GM19025 (cell line): Measurements from ENCODE around the gene SCN7A.

Source experiments
- ATAC-seq: cut with Tn5 transposase; IDR thresholded peaks from one replicate; pipeline ENCODE4 v1.9.1; 2021; ENCODE audit warnings: mild to moderate bottlenecking, low read depth, moderate library complexity; ENCODE audit not compliant: unreplicated experiment

SCN7A gene

GRCh38 chr2:166406374-166406773 is 87.7 kb downstream of the SCN7A start:
- no peak for ATAC-seq

DNA sequence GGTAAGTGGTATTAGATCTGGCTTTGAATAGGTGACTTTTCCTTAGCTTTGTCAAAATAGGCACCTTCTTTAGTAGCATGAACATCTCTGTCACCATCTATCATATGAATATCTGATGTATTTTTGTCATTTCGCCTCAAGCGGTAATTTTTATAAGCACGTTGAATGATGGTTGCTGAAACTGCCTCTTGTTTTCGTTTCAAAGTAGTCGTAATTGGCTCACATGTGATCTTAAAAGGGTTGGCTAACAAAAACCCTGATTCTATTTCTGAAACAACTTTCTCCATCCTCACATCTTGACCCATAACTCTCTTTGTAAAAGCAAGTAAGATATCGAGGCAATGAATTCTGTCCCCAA is 88.5 kb downstream of the SCN7A start:
- ATAC-seq: no peak

DNA sequence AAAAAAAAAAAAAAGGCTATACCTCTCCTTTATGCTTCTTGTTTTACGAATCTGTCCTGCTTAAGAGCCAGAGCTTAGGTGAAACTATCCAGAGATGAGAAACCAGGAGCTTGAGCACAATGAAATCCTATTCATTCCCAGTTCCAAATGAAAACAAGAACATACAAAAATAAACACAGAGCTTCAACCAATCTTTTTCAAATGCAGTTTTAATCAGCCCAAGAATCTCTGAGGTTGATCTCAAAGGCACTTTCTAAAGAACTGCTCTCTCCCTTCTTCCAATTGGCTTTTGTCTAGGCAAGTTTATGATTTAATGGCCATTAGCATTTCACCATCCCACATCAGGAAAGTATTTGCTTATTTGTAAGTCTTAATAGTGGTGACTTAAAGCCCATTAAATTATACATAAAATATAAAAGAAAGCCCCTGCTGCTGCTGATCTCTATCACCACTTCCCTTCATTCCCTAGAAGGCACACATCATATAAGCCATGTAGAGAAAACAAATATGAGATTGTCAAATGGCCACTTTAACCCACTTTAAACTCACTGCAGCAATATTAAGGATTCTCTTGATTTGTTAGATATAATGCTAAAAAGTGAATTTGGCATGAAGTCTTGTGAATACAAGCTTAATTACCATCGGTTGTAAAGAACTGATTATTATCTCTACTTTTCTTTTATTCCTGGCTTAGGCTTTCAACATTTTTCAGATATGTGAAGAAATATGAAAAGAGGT is 89.0 kb downstream of the SCN7A start:
- no peak for ATAC-seq

GRCh38 chr2:166394245-166394644 is 99.8 kb downstream of the SCN7A start:
- no peak for ATAC-seq

DNA sequence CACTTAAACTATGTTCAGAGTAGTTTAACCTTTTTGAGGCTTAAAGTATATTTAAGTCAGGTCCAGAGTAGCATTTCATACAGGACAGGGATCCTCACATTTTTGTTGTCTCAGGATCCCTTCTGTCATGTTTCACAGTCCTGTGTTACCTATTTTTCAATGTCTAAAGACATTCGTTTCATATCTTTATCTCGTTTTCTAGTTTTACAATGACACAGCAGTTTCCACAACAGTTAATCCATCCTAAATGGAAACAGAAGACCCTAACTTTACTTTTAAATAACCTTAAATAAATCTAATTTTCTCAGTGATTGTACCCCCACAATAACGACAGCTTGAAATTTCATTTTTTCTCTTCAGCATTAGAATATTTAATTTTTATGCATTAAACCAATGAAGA is 101.0 kb downstream of the SCN7A start:
- no peak for ATAC-seq

- ATAC-seq: no peak
Observed at GRCh38 chr2:166388481-166389070, 105.5 kb downstream of the SCN7A start.

GRCh38 chr2:166385313-166385712 is 108.7 kb downstream of the SCN7A start:
- no peak for ATAC-seq

- ATAC-seq: no peak
Observed at GRCh38 chr2:166384774-166385173, 109.3 kb downstream of the SCN7A start.

DNA sequence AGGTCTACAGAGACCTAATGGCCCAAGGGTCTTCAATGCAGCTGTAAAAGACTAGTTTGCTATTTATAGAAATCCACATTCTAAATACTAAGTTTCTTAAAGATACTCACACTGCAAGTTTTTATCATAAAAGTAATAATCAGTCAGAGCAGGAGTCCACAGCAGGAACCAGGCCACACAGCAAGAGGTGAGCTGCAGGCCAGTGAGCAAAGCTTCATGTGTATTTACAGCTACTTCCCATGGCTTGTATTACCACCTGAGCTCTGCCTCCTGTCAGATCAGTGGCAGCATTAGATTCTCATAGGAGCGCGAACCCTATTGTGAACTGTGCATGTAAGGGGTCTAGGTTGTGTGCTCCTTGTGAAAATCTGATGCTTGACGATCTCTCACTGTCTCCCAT is 111.6 kb downstream of the SCN7A start:
- no peak for ATAC-seq

DNA sequence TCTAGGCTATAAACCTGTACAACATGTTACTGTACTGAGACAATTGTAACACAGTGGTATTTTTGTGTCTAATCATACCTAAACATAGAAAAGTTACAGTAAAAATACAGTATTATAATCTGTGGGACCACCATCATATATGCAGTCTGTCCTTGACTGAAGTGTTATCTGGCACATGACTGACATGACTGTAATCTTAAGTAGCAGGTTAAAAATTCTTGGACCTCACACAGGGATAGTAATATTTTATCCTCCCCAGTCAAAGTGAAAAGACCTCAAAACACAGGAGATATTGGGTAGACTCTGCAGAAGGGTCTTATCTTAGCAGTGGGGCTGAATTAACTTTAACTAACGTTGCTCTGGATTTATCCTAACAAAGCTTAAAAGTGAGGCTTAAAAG is 113.4 kb downstream of the SCN7A start:
- ATAC-seq: no peak

DNA sequence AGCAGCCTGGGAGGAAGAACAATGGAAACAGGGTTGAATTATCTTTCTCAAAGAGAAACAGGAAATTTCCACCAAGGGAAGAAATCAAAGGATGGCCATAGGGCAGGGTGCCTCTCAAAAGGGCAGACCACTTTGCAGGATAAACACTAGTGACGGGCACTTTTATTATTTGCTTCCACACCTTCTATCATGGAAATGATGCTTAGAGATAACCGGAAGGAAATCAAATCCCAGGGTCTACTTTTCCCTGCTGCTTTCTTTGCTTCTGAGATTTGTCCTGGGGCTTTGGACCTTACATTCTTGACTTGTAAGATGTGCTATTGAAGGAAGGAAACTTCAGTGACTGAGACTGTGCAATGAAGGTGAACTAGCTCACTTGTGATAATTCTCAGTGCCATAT is 117.2 kb downstream of the SCN7A start:
- ATAC-seq: no peak

DNA sequence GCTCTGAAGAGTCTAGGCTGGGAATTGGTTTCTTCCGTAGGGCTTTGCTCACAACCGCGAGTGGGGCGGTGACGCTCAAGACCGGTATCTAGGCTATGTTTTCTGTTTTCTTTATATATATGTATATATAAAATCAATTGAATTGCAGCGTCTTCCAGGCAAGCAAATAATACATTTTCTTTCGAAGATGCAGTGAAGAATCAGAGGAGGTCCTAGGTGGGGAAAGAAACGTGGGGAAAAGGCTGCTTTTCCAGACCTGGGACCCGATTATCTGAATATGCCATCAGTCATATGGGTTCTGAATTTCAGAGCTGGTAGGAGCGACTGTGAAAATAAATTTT is 117.6 kb downstream of the SCN7A start:
- no peak for ATAC-seq

GRCh38 chr2:166375736-166376487 is 118.1 kb downstream of the SCN7A start, which contains the start of gene SCN9A:
SCN9A (minus strand) TSS chr2:166375944; CDS start chr2:166311756, 64,188 bp downstream.
- ATAC-seq: no peak

- no peak for ATAC-seq
Observed at GRCh38 chr2:166375195-166375735, 118.8 kb downstream of the SCN7A start.

DNA sequence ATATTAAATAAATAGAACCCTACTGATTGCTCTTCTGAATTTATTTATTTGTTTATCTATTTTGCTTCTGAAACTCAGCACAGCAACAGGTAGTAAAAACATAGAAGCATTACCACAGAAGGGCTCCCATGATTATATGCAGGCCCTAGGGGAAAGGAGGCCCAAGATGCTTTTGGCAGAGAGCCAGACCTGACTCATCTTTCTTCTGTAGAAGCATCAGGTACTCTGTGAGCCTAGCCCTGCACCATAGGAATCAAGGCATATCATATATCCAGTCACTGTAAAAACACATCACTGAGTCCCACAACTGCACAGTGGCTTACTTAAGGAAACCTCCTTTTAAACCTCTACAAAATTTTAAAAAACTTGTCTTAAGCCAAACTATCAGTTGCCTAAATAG is 120.1 kb downstream of the SCN7A start:
- no peak for ATAC-seq

- no peak for ATAC-seq
Observed at GRCh38 chr2:166373539-166373938, 120.5 kb downstream of the SCN7A start.

- no peak for ATAC-seq
Observed at GRCh38 chr2:166373105-166373504, 120.9 kb downstream of the SCN7A start.

GRCh38 chr2:166372046-166372445 is 122.0 kb downstream of the SCN7A start:
- ATAC-seq: no peak

GRCh38 chr2:166365803-166366420 is 128.1 kb downstream of the SCN7A start:
- no peak for ATAC-seq

DNA sequence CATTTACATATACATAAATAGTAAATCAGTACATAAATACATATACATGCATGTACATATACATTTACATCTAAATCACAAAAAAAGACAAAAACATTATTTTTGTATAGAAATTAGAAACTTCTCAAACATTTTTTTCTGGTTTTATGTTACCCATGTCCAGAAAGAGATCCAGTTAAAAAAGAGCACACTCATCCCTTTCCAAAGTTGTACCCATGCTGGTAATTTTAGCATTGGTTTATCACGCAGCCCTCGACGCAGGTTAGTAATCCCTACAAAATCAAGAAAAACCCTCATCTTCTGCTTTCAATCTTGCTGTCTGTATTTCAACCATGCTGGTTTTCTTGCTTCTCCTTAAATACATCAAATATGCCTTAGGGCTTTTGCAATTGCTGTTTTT is 128.8 kb downstream of the SCN7A start:
- no peak for ATAC-seq
